Activated CD4-positive, alpha-beta T cell treated with anti-CD3 and anti-CD28 coated beads for 48 hours (primary cell): ENCODE measurements around the gene FGF18.
A peak's percentile ranks its signal among the peaks of the same experiment; 100 is the strongest.
"Not testable (repeated sequence)": the region's sequence is repeated elsewhere in the genome, so short reads cannot be mapped to it uniquely, and the experiment has no call there.

Source experiments
- DNase-seq: peaks from one replicate; pipeline ENCODE4 v3.0.0-alpha.2; 2020

The FGF18 gene

GRCh38 chr5:171401167-171401947 lies 18.1 kb upstream of the FGF18 start:
- DNase-seq = no peak

- not testable (repeated sequence) for DNase-seq
Measured at GRCh38 chr5:171402751-171403150, 16.7 kb upstream of the FGF18 start.

- DNase-seq = no peak
Measured at GRCh38 chr5:171405615-171406014, 13.8 kb upstream of the FGF18 start.

GRCh38 chr5:171407234-171407633 lies 12.2 kb upstream of the FGF18 start:
- DNase-seq = no peak

- DNase-seq = no peak
Measured at GRCh38 chr5:171409164-171410136, 10.0 kb upstream of the FGF18 start.

GRCh38 chr5:171410181-171410580 lies 9.3 kb upstream of the FGF18 start:
- no peak for DNase-seq

- DNase-seq = no peak
Measured at GRCh38 chr5:171412186-171412585, 7.3 kb upstream of the FGF18 start.

- DNase-seq = no peak
Measured at GRCh38 chr5:171413153-171413910, 6.1 kb upstream of the FGF18 start.

- DNase-seq = not testable (repeated sequence)
Measured at GRCh38 chr5:171413993-171414392, 5.5 kb upstream of the FGF18 start.

- DNase-seq = no peak
Measured at GRCh38 chr5:171415115-171415730, 4.2 kb upstream of the FGF18 start.

- no peak for DNase-seq
Measured at GRCh38 chr5:171416160-171417049, 3.0 kb upstream of the FGF18 start.

- DNase-seq = peak; percentile 71
Measured at GRCh38 chr5:171418316-171418981, 998 bp upstream of the FGF18 start.

- peak; percentile 49 for DNase-seq
Measured at GRCh38 chr5:171419688-171420430, 412 bp downstream of the FGF18 start.

- no peak for DNase-seq
Measured at GRCh38 chr5:171420431-171421241, 1.2 kb downstream of the FGF18 start.

- no peak for DNase-seq
Measured at GRCh38 chr5:171421331-171422262, 2.1 kb downstream of the FGF18 start.

GRCh38 chr5:171422495-171422894 lies 3.0 kb downstream of the FGF18 start:
- no peak for DNase-seq

GRCh38 chr5:171422902-171423663 lies 3.6 kb downstream of the FGF18 start:
- no peak for DNase-seq
